Prostate gland (tissue), 2 donors: Measurements from ENCODE around the gene MYO1D. TPM values are rescaled to one million over a fixed set of nuclear protein-coding genes. Genes with fewer than 3 reads are reported as not detected.

Source experiments
- DNase-seq: peaks from one replicate; pipeline ENCODE4 v3.0.0-alpha.2; 2019; ENCODE audit warnings: low spot score
- H3K27ac ChIP-seq, 2 donors: fragments of 200-600 bp; sonication (generic); 2 replicates each; pipeline ENCODE4 v1.5.1; 2017 to 2019
- H3K27me3 ChIP-seq: fragments of 200-600 bp; sonication (generic); replicated peaks from 2 replicates; pipeline ENCODE4 v1.5.1; 2019; ENCODE audit not compliant: insufficient read depth
- H3K36me3 ChIP-seq, 2 donors: fragments of 200-600 bp; sonication (generic); 1 replicate in 1 of 2; 2 replicates in 1 of 2; pipeline versions ENCODE4 v1.5.1 to v1.8.1; 2017 to 2019
- H3K4me1 ChIP-seq: fragments of 200-600 bp; sonication (generic); replicated peaks from 2 replicates; pipeline ENCODE4 v1.5.1; 2019
- H3K4me3 ChIP-seq, 2 donors: fragments of 200-600 bp; sonication (generic); 2 replicates each; pipeline ENCODE4 v1.5.1; 2017 to 2019
- H3K9me3 ChIP-seq: fragments of 200-600 bp; sonication (generic); 2 replicates; pipeline ENCODE4 v1.5.1; 2017
- CTCF ChIP-seq, 4 experiments: fragments of 200-600 bp in 2 of 4; fragments of 450-650 bp in 2 of 4; sonication (generic) in 2 of 4; IDR thresholded peaks; 1 replicate in 3 of 4; 2 replicates in 1 of 4; pipeline ENCODE4 v1.5.1; 2016 to 2019; ENCODE audit warnings: antibody characterized with exemption in 4 of 4, mild to moderate bottlenecking in 2 of 4, moderate library complexity in 2 of 4
- POLR2A ChIP-seq: fragments of 450-650 bp; IDR thresholded peaks from one replicate; pipeline ENCODE4 v1.6.1; 2016; ENCODE audit warnings: antibody characterized with exemption, mild to moderate bottlenecking
- POLR2AphosphoS5 ChIP-seq: sonication (generic); formaldehyde crosslinking; IDR thresholded peaks from one replicate; pipeline ENCODE4 v1.6.1; 2017; ENCODE audit warnings: antibody characterized with exemption
- WGBS: methylation state at CpG from one replicate; pipeline ENCODE4 v1.1.5; 2018; 5-methylcytosine and 5-hydroxymethylcytosine counted together
- intact Hi-C: fragments of 100-400 bp; cut with DNase I; formaldehyde crosslinking; loops from one replicate; pipeline ENCODE4 v1.14.2; 2022
- total RNA-seq, 2 donors: library from RNA; depleted of rRNA; stranded (reverse); fragments of >200 nt; gene quantifications; one replicate each; pipeline ENCODE4 v1.1.0, GENCODE V29; 2016

The MYO1D gene
- total RNA-seq, 2 donors from 2014 or later = 44.2 to 45.2 TPM

- intact Hi-C loops = no loop called here
- TF ChIP-seq POLR2AphosphoS5 = no peak
- TF ChIP-seq CTCF (IDR thresholded peaks at IDR 0.05) = no peak
- TF ChIP-seq POLR2A = no peak
- Histone ChIP-seq H3K36me3 (peaks cover 2 to 12% of the 10 kb centered on the region in 2 donors), H3K27me3 (no peaks in the 10 kb centered on the region), H3K9me3 (no peaks in the 10 kb centered on the region), H3K27ac (no peak overlapping the region), H3K4me3 (no peak overlapping the region), H3K4me1 (peaks cover 5% of the 10 kb centered on the region)
- 67% methylated on average over 2 of the region's 2 CpGs for WGBS
- no peak for DNase-seq
These were observed 430.0 kb downstream of the MYO1D start for GRCh38 chr17:32446949-32447348.

GRCh38 chr17:32445971-32446370 lies 431.0 kb downstream of the MYO1D start:
- no peak for DNase-seq
- Histone ChIP-seq H3K4me3 (peak overlapping the region in 1 of 2 donors; percentile 91), H3K9me3 (no peaks in the 10 kb centered on the region), H3K27ac (no peak overlapping the region), H3K36me3 (peaks cover 2 to 12% of the 10 kb centered on the region in 2 donors), H3K27me3 (no peaks in the 10 kb centered on the region), H3K4me1 (peaks cover 5% of the 10 kb centered on the region)
- TF ChIP-seq CTCF (IDR thresholded peaks at IDR 0.05) (no peak), POLR2A (no peak), POLR2AphosphoS5 (no peak)
- WGBS = 68% methylated on average over 2 of the region's 2 CpGs
- intact Hi-C loops = no loop called here

- WGBS = 16% methylated on average over 6 of the region's 6 CpGs
- H3K27ac ChIP-seq = peak overlapping the region in 1 of 2 donors; percentile 78
- TF ChIP-seq CTCF (IDR thresholded peaks at IDR 0.05) (no peak), POLR2A (no peak), POLR2AphosphoS5 (no peak)
- intact Hi-C loops = no loop called here
- H3K27me3 ChIP-seq = no peaks in the 10 kb centered on the region
- H3K36me3 ChIP-seq = peaks cover 2 to 12% of the 10 kb centered on the region in 2 donors
- peak overlapping the region; percentile 91 to 95 for H3K4me3 ChIP-seq
- no peaks in the 10 kb centered on the region for H3K9me3 ChIP-seq
- no peak for DNase-seq
- peaks cover 5% of the 10 kb centered on the region for H3K4me1 ChIP-seq
These were observed 431.4 kb downstream of the MYO1D start for GRCh38 chr17:32445497-32445896.

- Histone ChIP-seq H3K9me3 (no peaks in the 10 kb centered on the region), H3K4me3 (peak overlapping the region; percentile 91 to 95), H3K36me3 (peaks cover 2 to 12% of the 10 kb centered on the region in 2 donors), H3K27ac (peak overlapping the region; percentile 78 to 83), H3K27me3 (no peaks in the 10 kb centered on the region), H3K4me1 (peaks cover 5% of the 10 kb centered on the region)
- TF ChIP-seq POLR2AphosphoS5 (no peak), POLR2A (no peak), CTCF (IDR thresholded peaks at IDR 0.05) (no peak)
- under 1% methylated on average over 14 of the region's 14 CpGs for WGBS
- DNase-seq = peak; percentile 15
- intact Hi-C loops = no loop called here
These were observed 431.9 kb downstream of the MYO1D start for GRCh38 chr17:32445074-32445415.

GRCh38 chr17:32444301-32445073 lies 432.4 kb downstream of the MYO1D start, which contains the start of gene PSMD11:
TSS of gene PSMD11 (plus strand) at chr17:32444510. CDS start at chr17:32444524, 14 bp downstream.
- intact Hi-C loops = no loop called here
- DNase-seq = peak; percentile 97
- Histone ChIP-seq H3K27me3 (no peaks in the 10 kb centered on the region), H3K4me1 (peaks cover 5% of the 10 kb centered on the region), H3K36me3 (peaks cover 2 to 12% of the 10 kb centered on the region in 2 donors), H3K9me3 (no peaks in the 10 kb centered on the region), H3K27ac (peak within 1 kb of the TSS; percentile 78 to 83), H3K4me3 (peak within 1 kb of the TSS; percentile 91 to 95)
- TF ChIP-seq POLR2A (peak; percentile 68), POLR2AphosphoS5 (peak; percentile 94), CTCF (IDR thresholded peaks at IDR 0.05) (peak; percentile 62 to 89 (median 86))
- under 1% methylated on average over 59 of the region's 74 CpGs for WGBS
